ENCODE data around the gene RAB40A. TPM values are rescaled to one million over a fixed set of nuclear protein-coding genes. Genes with fewer than 3 reads are reported as not detected.

The RAB40A gene
- total and polyA plus RNA-seq, 10 of the 15 experiments (the other 5 are each of a cell fraction or from before 2014, with no cell fraction given), result 0.10 to 0.42 (median 0.26) TPM

DNA sequence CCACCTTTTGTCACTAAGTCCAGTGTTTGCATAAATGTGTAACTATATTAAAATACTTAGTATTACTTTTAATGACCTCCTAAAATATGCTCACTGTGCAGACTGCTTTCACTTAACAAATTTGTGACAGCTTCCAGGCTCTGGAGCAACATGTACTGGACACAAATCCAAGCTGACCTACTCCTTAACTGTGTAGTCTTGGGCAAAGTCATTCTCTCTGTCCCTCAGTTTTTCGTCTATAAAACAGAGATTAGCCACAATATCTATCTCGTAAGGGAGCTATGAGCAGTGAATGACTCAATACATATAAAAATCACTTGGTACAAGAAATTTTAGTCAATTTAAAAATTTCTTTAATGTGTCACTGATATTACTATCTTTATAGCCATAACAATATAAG is 20.4 kb upstream of the RAB40A start:
- intact Hi-C loops (cut with micrococcal nuclease; ENCODE audit: unreplicated experiment), result loop anchor here (10.0 kb wide), 1 partner anchor 595 kb away; no protein-coding TSS in a partner anchor
- no peak for DNase-seq (ENCODE audit: low read depth, low spot score)
- no peak overlapping the region for H2AFZ ChIP-seq (ENCODE audit: control insufficient read depth, low read depth, low read length)
- H3K9ac ChIP-seq (ENCODE audit: control insufficient read depth, insufficient read depth, low read length), result no peak overlapping the region
- ATAC-seq, result no peak
- no peaks in the 10 kb centered on the region for H4K20me1 ChIP-seq (ENCODE audit: control insufficient read depth, insufficient read depth)
- H3K4me2 ChIP-seq (ENCODE audit: control insufficient read depth, insufficient read depth), result no peak overlapping the region
- no peaks in the 10 kb centered on the region for H3K4me1 ChIP-seq (ENCODE audit: control insufficient read depth, insufficient read depth, low read length)
- POLR2A ChIA-PET, result no interaction called here
- SMC1A ChIA-PET (ENCODE audit: uncharacterized antibody, unreplicated experiment), result interaction anchor here (1.2 kb wide), 1 partner anchor 10 kb away, joined by 3 read pairs; no protein-coding TSS in a partner anchor
- in situ Hi-C loops (cut with MboI), result no loop called here
- no peaks in the 10 kb centered on the region for H3K27me3 ChIP-seq (replicated peaks in 1 of 2; ENCODE audit: control insufficient read depth in 2 of 2, insufficient read depth in 2 of 2, low read length in 1 of 2)
- RAD21 ChIA-PET (ENCODE audit: unreplicated experiment), result interaction anchor here (0.8 kb wide), 1 partner anchor 10 kb away, joined by 3 read pairs; no protein-coding TSS in a partner anchor
- H3K27ac ChIP-seq (ENCODE audit: control insufficient read depth, insufficient read depth), result no peak overlapping the region
- no peaks in the 10 kb centered on the region for H3K79me2 ChIP-seq (ENCODE audit: control insufficient read depth, insufficient read depth, low read length)
- no peak for FAIRE-seq
- BruUV-seq (replicated peaks), result no TSS peak
- no peak overlapping the region for H3K4me3 ChIP-seq
- H3K36me3 ChIP-seq (ENCODE audit: control insufficient read depth in 2 of 2, insufficient read depth in 2 of 2, low read length in 1 of 2), result no peaks in the 10 kb centered on the region
- CTCF ChIA-PET, result interaction anchor here (1.0 to 1.3 kb wide), 2 partner anchors 14 to 172 kb away, joined by 3 read pairs; no protein-coding TSS in a partner anchor
- 35% methylated on average over 2 of the region's 2 CpGs for WGBS (ENCODE audit: insufficient coverage, insufficient replicate concordance, low lambda C conversion rate, missing lambda C conversion rate)
- no peaks in the 10 kb centered on the region for H3K9me3 ChIP-seq (replicated peaks; ENCODE audit: control insufficient read depth, insufficient read depth, low read length)
- TF ChIP-seq MTA3 (IDR thresholded peaks at IDR 0.05; ENCODE audit: borderline replicate concordance, low read length) (no peak), MYB (IDR thresholded peaks at IDR 0.05; ENCODE audit: borderline replicate concordance, low read depth, low read length) (no peak), FOXM1 (IDR thresholded peaks at IDR 0.05; ENCODE audit: low read depth, low read length) (no peak), ZBED1 (IDR thresholded peaks at IDR 0.05; ENCODE audit: borderline replicate concordance) (no peak), KDM1A (IDR thresholded peaks at IDR 0.05; ENCODE audit: borderline replicate concordance) (no peak)
- TF ChIP-seq, protein P1, sequence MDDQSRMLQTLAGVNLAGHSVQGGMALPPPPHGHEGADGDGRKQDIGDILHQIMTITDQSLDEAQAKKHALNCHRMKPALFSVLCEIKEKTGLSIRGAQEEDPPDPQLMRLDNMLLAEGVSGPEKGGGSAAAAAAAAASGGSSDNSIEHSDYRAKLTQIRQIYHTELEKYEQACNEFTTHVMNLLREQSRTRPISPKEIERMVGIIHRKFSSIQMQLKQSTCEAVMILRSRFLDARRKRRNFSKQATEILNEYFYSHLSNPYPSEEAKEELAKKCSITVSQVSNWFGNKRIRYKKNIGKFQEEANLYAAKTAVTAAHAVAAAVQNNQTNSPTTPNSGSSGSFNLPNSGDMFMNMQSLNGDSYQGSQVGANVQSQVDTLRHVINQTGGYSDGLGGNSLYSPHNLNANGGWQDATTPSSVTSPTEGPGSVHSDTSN (IDR thresholded peaks at IDR 0.05; ENCODE audit: insufficient replicate concordance, low read depth, low read length), result no peak
- TF ChIP-seq, protein P2, sequence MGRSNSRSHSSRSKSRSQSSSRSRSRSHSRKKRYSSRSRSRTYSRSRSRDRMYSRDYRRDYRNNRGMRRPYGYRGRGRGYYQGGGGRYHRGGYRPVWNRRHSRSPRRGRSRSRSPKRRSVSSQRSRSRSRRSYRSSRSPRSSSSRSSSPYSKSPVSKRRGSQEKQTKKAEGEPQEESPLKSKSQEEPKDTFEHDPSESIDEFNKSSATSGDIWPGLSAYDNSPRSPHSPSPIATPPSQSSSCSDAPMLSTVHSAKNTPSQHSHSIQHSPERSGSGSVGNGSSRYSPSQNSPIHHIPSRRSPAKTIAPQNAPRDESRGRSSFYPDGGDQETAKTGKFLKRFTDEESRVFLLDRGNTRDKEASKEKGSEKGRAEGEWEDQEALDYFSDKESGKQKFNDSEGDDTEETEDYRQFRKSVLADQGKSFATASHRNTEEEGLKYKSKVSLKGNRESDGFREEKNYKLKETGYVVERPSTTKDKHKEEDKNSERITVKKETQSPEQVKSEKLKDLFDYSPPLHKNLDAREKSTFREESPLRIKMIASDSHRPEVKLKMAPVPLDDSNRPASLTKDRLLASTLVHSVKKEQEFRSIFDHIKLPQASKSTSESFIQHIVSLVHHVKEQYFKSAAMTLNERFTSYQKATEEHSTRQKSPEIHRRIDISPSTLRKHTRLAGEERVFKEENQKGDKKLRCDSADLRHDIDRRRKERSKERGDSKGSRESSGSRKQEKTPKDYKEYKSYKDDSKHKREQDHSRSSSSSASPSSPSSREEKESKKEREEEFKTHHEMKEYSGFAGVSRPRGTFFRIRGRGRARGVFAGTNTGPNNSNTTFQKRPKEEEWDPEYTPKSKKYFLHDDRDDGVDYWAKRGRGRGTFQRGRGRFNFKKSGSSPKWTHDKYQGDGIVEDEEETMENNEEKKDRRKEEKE (IDR thresholded peaks at IDR 0.05), result no peak
- TF ChIP-seq, protein P3, sequence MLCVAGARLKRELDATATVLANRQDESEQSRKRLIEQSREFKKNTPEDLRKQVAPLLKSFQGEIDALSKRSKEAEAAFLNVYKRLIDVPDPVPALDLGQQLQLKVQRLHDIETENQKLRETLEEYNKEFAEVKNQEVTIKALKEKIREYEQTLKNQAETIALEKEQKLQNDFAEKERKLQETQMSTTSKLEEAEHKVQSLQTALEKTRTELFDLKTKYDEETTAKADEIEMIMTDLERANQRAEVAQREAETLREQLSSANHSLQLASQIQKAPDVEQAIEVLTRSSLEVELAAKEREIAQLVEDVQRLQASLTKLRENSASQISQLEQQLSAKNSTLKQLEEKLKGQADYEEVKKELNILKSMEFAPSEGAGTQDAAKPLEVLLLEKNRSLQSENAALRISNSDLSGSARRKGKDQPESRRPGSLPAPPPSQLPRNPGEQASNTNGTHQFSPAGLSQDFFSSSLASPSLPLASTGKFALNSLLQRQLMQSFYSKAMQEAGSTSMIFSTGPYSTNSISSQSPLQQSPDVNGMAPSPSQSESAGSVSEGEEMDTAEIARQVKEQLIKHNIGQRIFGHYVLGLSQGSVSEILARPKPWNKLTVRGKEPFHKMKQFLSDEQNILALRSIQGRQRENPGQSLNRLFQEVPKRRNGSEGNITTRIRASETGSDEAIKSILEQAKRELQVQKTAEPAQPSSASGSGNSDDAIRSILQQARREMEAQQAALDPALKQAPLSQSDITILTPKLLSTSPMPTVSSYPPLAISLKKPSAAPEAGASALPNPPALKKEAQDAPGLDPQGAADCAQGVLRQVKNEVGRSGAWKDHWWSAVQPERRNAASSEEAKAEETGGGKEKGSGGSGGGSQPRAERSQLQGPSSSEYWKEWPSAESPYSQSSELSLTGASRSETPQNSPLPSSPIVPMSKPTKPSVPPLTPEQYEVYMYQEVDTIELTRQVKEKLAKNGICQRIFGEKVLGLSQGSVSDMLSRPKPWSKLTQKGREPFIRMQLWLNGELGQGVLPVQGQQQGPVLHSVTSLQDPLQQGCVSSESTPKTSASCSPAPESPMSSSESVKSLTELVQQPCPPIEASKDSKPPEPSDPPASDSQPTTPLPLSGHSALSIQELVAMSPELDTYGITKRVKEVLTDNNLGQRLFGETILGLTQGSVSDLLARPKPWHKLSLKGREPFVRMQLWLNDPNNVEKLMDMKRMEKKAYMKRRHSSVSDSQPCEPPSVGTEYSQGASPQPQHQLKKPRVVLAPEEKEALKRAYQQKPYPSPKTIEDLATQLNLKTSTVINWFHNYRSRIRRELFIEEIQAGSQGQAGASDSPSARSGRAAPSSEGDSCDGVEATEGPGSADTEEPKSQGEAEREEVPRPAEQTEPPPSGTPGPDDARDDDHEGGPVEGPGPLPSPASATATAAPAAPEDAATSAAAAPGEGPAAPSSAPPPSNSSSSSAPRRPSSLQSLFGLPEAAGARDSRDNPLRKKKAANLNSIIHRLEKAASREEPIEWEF (IDR thresholded peaks at IDR 0.05; ENCODE audit: insufficient replicate concordance, low read depth, low read length), result no peak
- TF ChIP-seq, protein P4, sequence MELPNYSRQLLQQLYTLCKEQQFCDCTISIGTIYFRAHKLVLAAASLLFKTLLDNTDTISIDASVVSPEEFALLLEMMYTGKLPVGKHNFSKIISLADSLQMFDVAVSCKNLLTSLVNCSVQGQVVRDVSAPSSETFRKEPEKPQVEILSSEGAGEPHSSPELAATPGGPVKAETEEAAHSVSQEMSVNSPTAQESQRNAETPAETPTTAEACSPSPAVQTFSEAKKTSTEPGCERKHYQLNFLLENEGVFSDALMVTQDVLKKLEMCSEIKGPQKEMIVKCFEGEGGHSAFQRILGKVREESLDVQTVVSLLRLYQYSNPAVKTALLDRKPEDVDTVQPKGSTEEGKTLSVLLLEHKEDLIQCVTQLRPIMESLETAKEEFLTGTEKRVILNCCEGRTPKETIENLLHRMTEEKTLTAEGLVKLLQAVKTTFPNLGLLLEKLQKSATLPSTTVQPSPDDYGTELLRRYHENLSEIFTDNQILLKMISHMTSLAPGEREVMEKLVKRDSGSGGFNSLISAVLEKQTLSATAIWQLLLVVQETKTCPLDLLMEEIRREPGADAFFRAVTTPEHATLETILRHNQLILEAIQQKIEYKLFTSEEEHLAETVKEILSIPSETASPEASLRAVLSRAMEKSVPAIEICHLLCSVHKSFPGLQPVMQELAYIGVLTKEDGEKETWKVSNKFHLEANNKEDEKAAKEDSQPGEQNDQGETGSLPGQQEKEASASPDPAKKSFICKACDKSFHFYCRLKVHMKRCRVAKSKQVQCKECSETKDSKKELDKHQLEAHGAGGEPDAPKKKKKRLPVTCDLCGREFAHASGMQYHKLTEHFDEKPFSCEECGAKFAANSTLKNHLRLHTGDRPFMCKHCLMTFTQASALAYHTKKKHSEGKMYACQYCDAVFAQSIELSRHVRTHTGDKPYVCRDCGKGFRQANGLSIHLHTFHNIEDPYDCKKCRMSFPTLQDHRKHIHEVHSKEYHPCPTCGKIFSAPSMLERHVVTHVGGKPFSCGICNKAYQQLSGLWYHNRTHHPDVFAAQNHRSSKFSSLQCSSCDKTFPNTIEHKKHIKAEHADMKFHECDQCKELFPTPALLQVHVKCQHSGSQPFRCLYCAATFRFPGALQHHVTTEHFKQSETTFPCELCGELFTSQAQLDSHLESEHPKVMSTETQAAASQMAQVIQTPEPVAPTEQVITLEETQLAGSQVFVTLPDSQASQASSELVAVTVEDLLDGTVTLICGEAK (IDR thresholded peaks at IDR 0.05; ENCODE audit: borderline replicate concordance), result no peak

Data from GM12878 (cell line).